Hepatocyte (in vitro differentiated cells): Measurements from ENCODE around the gene EEPD1. TPM values are rescaled to one million over a fixed set of nuclear protein-coding genes. Genes with fewer than 3 reads are reported as not detected.

Source experiments
- DNase-seq: peaks from one replicate; pipeline ENCODE4 v3.0.0-alpha.2; 2016; ENCODE audit warnings: low spot score
- H2AFZ ChIP-seq: fragments of 200-600 bp; sonication (generic); 2 replicates; pipeline ENCODE4 v1.6.0; 2016; ENCODE audit warnings: antibody characterized with exemption, mild to moderate bottlenecking
- H3K27ac ChIP-seq: fragments of 200-600 bp; sonication (generic); 2 replicates; pipeline ENCODE4 v1.5.1; 2016; ENCODE audit warnings: mild to moderate bottlenecking
- H3K27me3 ChIP-seq: fragments of 200-600 bp; sonication (generic); 2 replicates; pipeline ENCODE4 v1.6.1; 2016
- H3K36me3 ChIP-seq: fragments of 200-600 bp; sonication (generic); replicated peaks from 2 replicates; pipeline ENCODE4 v1.5.1; 2016; ENCODE audit warnings: low read depth; ENCODE audit not compliant: insufficient read depth
- H3K4me1 ChIP-seq: fragments of 200-600 bp; sonication (generic); 2 replicates; pipeline ENCODE4 v1.5.1; 2016; ENCODE audit warnings: mild to moderate bottlenecking, moderate library complexity; ENCODE audit not compliant: insufficient read depth
- H3K4me2 ChIP-seq: fragments of 200-600 bp; sonication (generic); 2 replicates; pipeline ENCODE4 v1.6.0; 2016
- H3K4me3 ChIP-seq: fragments of 200-600 bp; sonication (generic); 2 replicates; pipeline ENCODE4 v1.5.1; 2016; ENCODE audit warnings: mild to moderate bottlenecking
- H3K79me2 ChIP-seq: fragments of 200-600 bp; sonication (generic); 2 replicates; pipeline ENCODE4 v1.6.0; 2017; ENCODE audit warnings: mild to moderate bottlenecking
- H3K9me2 ChIP-seq: fragments of 200-600 bp; sonication (generic); replicated peaks from 2 replicates; pipeline ENCODE4 v1.6.0; 2017; ENCODE audit warnings: mild to moderate bottlenecking; ENCODE audit not compliant: insufficient read depth
- H3K9me3 ChIP-seq: fragments of 200-600 bp; sonication (generic); 2 replicates; pipeline ENCODE4 v1.5.1; 2016; ENCODE audit warnings: low read depth, mild to moderate bottlenecking
- H4K20me1 ChIP-seq: fragments of 200-600 bp; sonication (generic); 2 replicates; pipeline ENCODE4 v1.6.0; 2016; ENCODE audit warnings: mild to moderate bottlenecking; ENCODE audit not compliant: insufficient read depth, poor library complexity, severe bottlenecking
- CTCF ChIP-seq: fragments of 200-600 bp; sonication (generic); IDR thresholded peaks from 2 replicates; pipeline ENCODE4 v1.5.1; 2016; ENCODE audit warnings: antibody characterized with exemption, mild to moderate bottlenecking; ENCODE audit not compliant: poor library complexity
- EZH2 ChIP-seq: fragments of 200-600 bp; sonication (generic); IDR thresholded peaks from 2 replicates; pipeline ENCODE4 v1.6.1; 2016; ENCODE audit warnings: antibody characterized with exemption, mild to moderate bottlenecking, borderline replicate concordance
- EZH2phosphoT487 ChIP-seq: fragments of 200-600 bp; sonication (generic); IDR thresholded peaks from one replicate; pipeline ENCODE4 v1.6.1; 2018; ENCODE audit warnings: antibody characterized with exemption, mild to moderate bottlenecking, low read depth, moderate library complexity; ENCODE audit not compliant: unreplicated experiment, severe bottlenecking
- WGBS: methylation state at CpG from one replicate; pipeline ENCODE4 v1.1.6; 2016; ENCODE audit warnings: low lambda C conversion rate; ENCODE audit errors: missing lambda C conversion rate; 5-methylcytosine and 5-hydroxymethylcytosine counted together
- polyA plus RNA-seq: library from polyadenylated mRNA; unstranded; fragments of >200 nt; fragmentation: Nextera tagmentation; extraction: Ambion mirVana; gene quantifications from 2 replicates; pipeline ENCODE4 v1.2.1, GENCODE V29; 2016
- total RNA-seq: library from RNA; depleted of rRNA; stranded (reverse); fragments of >200 nt; gene quantifications from 2 replicates; pipeline ENCODE4 v1.2.3, GENCODE V29; 2014

Gene EEPD1
- total and polyA plus RNA-seq, 2 experiments from 2014 or later: 7.7 to 14.2 TPM

- Histone ChIP-seq H3K27ac (no peak overlapping the region), H3K27me3 (no peaks in the 10 kb centered on the region), H3K36me3 (no peaks in the 10 kb centered on the region), H3K79me2 (peaks cover 25% of the 10 kb centered on the region), H3K9me3 (no peaks in the 10 kb centered on the region), H3K9me2 (no peaks in the 10 kb centered on the region), H3K4me3 (no peak overlapping the region), H3K4me1 (no peaks in the 10 kb centered on the region), H3K4me2 (no peak overlapping the region), H4K20me1 (no peaks in the 10 kb centered on the region), H2AFZ (no peak overlapping the region)
- DNase-seq: no peak
- no peak for TF ChIP-seq EZH2
- TF ChIP-seq EZH2phosphoT487: no peak
- no peak for TF ChIP-seq CTCF
- WGBS: 95% methylated on average over 7 of the region's 7 CpGs
These were observed 32.7 kb downstream of the EEPD1 start for GRCh38 chr7:36185756-36186155.

- peaks cover 25% of the 10 kb centered on the region for H3K79me2 ChIP-seq
- no peak for TF ChIP-seq EZH2
- no peak for TF ChIP-seq EZH2phosphoT487
- no peak for TF ChIP-seq CTCF
- no peak overlapping the region for H2AFZ ChIP-seq
- H3K27me3 ChIP-seq: no peaks in the 10 kb centered on the region
- H3K36me3 ChIP-seq: no peaks in the 10 kb centered on the region
- DNase-seq: no peak
- H4K20me1 ChIP-seq: no peaks in the 10 kb centered on the region
- WGBS: 85% methylated on average over 6 of the region's 6 CpGs
- H3K27ac ChIP-seq: no peak overlapping the region
- no peaks in the 10 kb centered on the region for H3K9me2 ChIP-seq
- H3K4me1 ChIP-seq: no peaks in the 10 kb centered on the region
- no peak overlapping the region for H3K4me3 ChIP-seq
- H3K4me2 ChIP-seq: no peak overlapping the region
- no peaks in the 10 kb centered on the region for H3K9me3 ChIP-seq
These were observed 33.5 kb downstream of the EEPD1 start for GRCh38 chr7:36186359-36187121.

- 73% methylated on average over 5 of the region's 5 CpGs for WGBS
- TF ChIP-seq EZH2 (no peak), CTCF (no peak), EZH2phosphoT487 (no peak)
These were observed 35.2 kb downstream of the EEPD1 start for GRCh38 chr7:36188266-36188665.

More at GRCh38 chr7:36188266-36188665, 35.2 kb downstream of the EEPD1 start:
- H3K36me3 ChIP-seq: no peaks in the 10 kb centered on the region
- H3K27me3 ChIP-seq: no peaks in the 10 kb centered on the region
- no peaks in the 10 kb centered on the region for H3K9me3 ChIP-seq
- H4K20me1 ChIP-seq: no peaks in the 10 kb centered on the region
- H3K79me2 ChIP-seq: peaks cover 25% of the 10 kb centered on the region
- DNase-seq: no peak
- H3K27ac ChIP-seq: no peak overlapping the region
- H3K4me1 ChIP-seq: no peaks in the 10 kb centered on the region
- no peak overlapping the region for H2AFZ ChIP-seq
- no peak overlapping the region for H3K4me3 ChIP-seq
- H3K4me2 ChIP-seq: no peak overlapping the region
- no peaks in the 10 kb centered on the region for H3K9me2 ChIP-seq
